Ramos (cell line): ENCODE results near the gene PIK3C2G.
"Not testable (repeated sequence)": the region's sequence is repeated elsewhere in the genome, so short reads cannot be mapped to it uniquely, and the experiment has no call there.

ENCODE experiments used
- in situ Hi-C: fragments of 300-500 bp; cut with MboI; formaldehyde crosslinking; loops from one replicate; pipeline ENCODE4 v1.14.3; 2022; ENCODE audit warnings: low sequenced_read_pairs; ENCODE audit not compliant: unreplicated experiment

Gene PIK3C2G

GRCh38 chr12:18454330-18454729 lies 193.0 kb downstream of the PIK3C2G start:
- in situ Hi-C loops: no loop called here

- in situ Hi-C loops: no loop called here
These were observed 195.0 kb downstream of the PIK3C2G start for GRCh38 chr12:18456344-18456743.

GRCh38 chr12:18457362-18457761 lies 196.0 kb downstream of the PIK3C2G start:
- in situ Hi-C loops: no loop called here

- in situ Hi-C loops: no loop called here
These were observed 200.4 kb downstream of the PIK3C2G start for GRCh38 chr12:18461758-18462157.

GRCh38 chr12:18462442-18462841 lies 201.1 kb downstream of the PIK3C2G start:
- in situ Hi-C loops: no loop called here

- in situ Hi-C loops: no loop called here
These were observed 206.4 kb downstream of the PIK3C2G start for GRCh38 chr12:18467620-18468245.

GRCh38 chr12:18468246-18469075 lies 207.1 kb downstream of the PIK3C2G start:
- in situ Hi-C loops: no loop called here

- in situ Hi-C loops: no loop called here
These were observed 208.9 kb downstream of the PIK3C2G start for GRCh38 chr12:18470251-18470650.

- in situ Hi-C loops: no loop called here
These were observed 211.0 kb downstream of the PIK3C2G start for GRCh38 chr12:18472304-18472703.

GRCh38 chr12:18472806-18473205 lies 211.5 kb downstream of the PIK3C2G start:
- in situ Hi-C loops: no loop called here

GRCh38 chr12:18476861-18477260 lies 215.5 kb downstream of the PIK3C2G start:
- in situ Hi-C loops: no loop called here

GRCh38 chr12:18479256-18479655 lies 217.9 kb downstream of the PIK3C2G start:
- in situ Hi-C loops: no loop called here

GRCh38 chr12:18482601-18483120 lies 221.3 kb downstream of the PIK3C2G start:
- in situ Hi-C loops: no loop called here

- in situ Hi-C loops: no loop called here
These were observed 222.5 kb downstream of the PIK3C2G start for GRCh38 chr12:18483698-18484325.

GRCh38 chr12:18486036-18486435 lies 224.7 kb downstream of the PIK3C2G start:
- in situ Hi-C loops: no loop called here

GRCh38 chr12:18487509-18487908 lies 226.2 kb downstream of the PIK3C2G start:
- in situ Hi-C loops: no loop called here

- in situ Hi-C loops: no loop called here
These were observed 231.2 kb downstream of the PIK3C2G start for GRCh38 chr12:18492372-18493025.

- in situ Hi-C loops: no loop called here
These were observed 234.8 kb downstream of the PIK3C2G start for GRCh38 chr12:18496156-18496555.

- in situ Hi-C loops: not testable (repeated sequence)
These were observed 238.8 kb downstream of the PIK3C2G start for GRCh38 chr12:18500160-18500574.

- in situ Hi-C loops: not testable (repeated sequence)
These were observed 239.4 kb downstream of the PIK3C2G start for GRCh38 chr12:18500736-18501135.
